GM12878 (cell line): ENCODE results near the gene MAP3K1. TPM values are rescaled to one million over a fixed set of nuclear protein-coding genes. Genes with fewer than 3 reads are reported as not detected.

Experiments used
- ATAC-seq: fragments of 200-7000 bp; cut with Tn5 transposase; 3 replicates; pipeline ENCODE4 v1.9.1; 2020; ENCODE audit warnings: mild to moderate bottlenecking, moderate library complexity
- BruUV-seq: library from RNA; stranded (reverse); fragments of 400-500 nt; replicated peaks from 2 replicates; lab custom pipeline; 2021; lab: Mats Ljungman, UMichigan
- CTCF ChIA-PET: fragments of 300-600 bp; sonication (Branson Sonifier 250); formaldehyde crosslinking; extraction: SDS; loops from one replicate; lab custom pipeline; 2021; ENCODE audit warnings: inconsistent platforms; lab: Yijun Ruan, JAX
- POLR2A ChIA-PET: fragments of 350-600 bp; formaldehyde crosslinking; extraction: SDS; loops from one replicate; lab custom pipeline; 2021; ENCODE audit warnings: inconsistent platforms; lab: Charles Lee
- RAD21 ChIA-PET: fragments of 300-600 bp; sonication (Branson Sonifier 250); formaldehyde crosslinking; loops from one replicate; lab custom pipeline; 2023; ENCODE audit warnings: antibody characterized with exemption; ENCODE audit not compliant: unreplicated experiment; lab: Charles Lee
- SMC1A ChIA-PET: fragments of 300-600 bp; sonication (Branson Sonifier 250); formaldehyde crosslinking; loops from one replicate; lab custom pipeline; 2023; ENCODE audit not compliant: unreplicated experiment, uncharacterized antibody; lab: Charles Lee
- DNase-seq: peaks from one replicate; pipeline ENCODE4 v3.0.0-alpha.2; 2011; ENCODE audit warnings: low read depth, low spot score
- FAIRE-seq: peaks from 3 replicates; lab custom pipeline; 2011; peaks lifted over from hg19 to GRCh38; lab: Jason Lieb, UNC
- H2AFZ ChIP-seq: 2 replicates; pipeline ENCODE4 v1.6.0; 2011; ENCODE audit warnings: low read depth, low read length, control low read depth; ENCODE audit not compliant: control insufficient read depth
- H3K27ac ChIP-seq: 2 replicates; pipeline ENCODE4 v1.5.1; 2011; ENCODE audit warnings: control low read depth; ENCODE audit not compliant: control insufficient read depth, insufficient read depth
- H3K27me3 ChIP-seq, 2 experiments: replicated peaks in 1 of 2; 2 replicates each; pipeline versions ENCODE4 v1.6.0 to v1.6.1; 2011; ENCODE audit warnings: low read length in 1 of 2; ENCODE audit not compliant: control insufficient read depth in 2 of 2, insufficient read depth in 2 of 2
- H3K36me3 ChIP-seq, 2 experiments: 2 replicates each; pipeline ENCODE4 v1.5.1; 2011; ENCODE audit warnings: low read length in 1 of 2; ENCODE audit not compliant: control insufficient read depth in 2 of 2, insufficient read depth in 2 of 2
- H3K4me1 ChIP-seq: 2 replicates; pipeline ENCODE4 v1.6.1; 2011; ENCODE audit warnings: mild to moderate bottlenecking, low read length, moderate library complexity, mixed read lengths; ENCODE audit not compliant: control insufficient read depth, insufficient read depth
- H3K4me2 ChIP-seq: 2 replicates; pipeline ENCODE4 v1.6.0; 2011; ENCODE audit warnings: control low read depth; ENCODE audit not compliant: control insufficient read depth, insufficient read depth
- H3K4me3 ChIP-seq: fragments of 200-600 bp; sonication (generic); 2 replicates; pipeline ENCODE4 v1.5.1; 2016
- H3K79me2 ChIP-seq: 2 replicates; pipeline ENCODE4 v1.6.0; 2011; ENCODE audit warnings: low read length; ENCODE audit not compliant: control insufficient read depth, insufficient read depth
- H3K9ac ChIP-seq: 2 replicates; pipeline ENCODE4 v1.8.0; 2011; ENCODE audit warnings: low read length, control low read depth, mixed read lengths; ENCODE audit not compliant: control insufficient read depth, insufficient read depth
- H3K9me3 ChIP-seq: replicated peaks from 3 replicates; pipeline ENCODE4 v1.5.1; 2011; ENCODE audit warnings: mild to moderate bottlenecking, low read length; ENCODE audit not compliant: control insufficient read depth, insufficient read depth
- H4K20me1 ChIP-seq: 2 replicates; pipeline ENCODE4 v1.6.0; 2011; ENCODE audit not compliant: control insufficient read depth, insufficient read depth
- CBFB ChIP-seq: IDR thresholded peaks from 2 replicates; pipeline ENCODE4 v1.6.1; 2016; ENCODE audit warnings: antibody characterized with exemption, low read depth
- EGR1 ChIP-seq, 2 experiments: IDR thresholded peaks; 1 replicate in 1 of 2; 2 replicates in 1 of 2; pipeline ENCODE4 v1.6.1; 2011 to 2012; ENCODE audit warnings: low read depth in 2 of 2, low read length in 2 of 2, borderline replicate concordance in 1 of 2, mild to moderate bottlenecking in 1 of 2, moderate library complexity in 1 of 2
- GATAD2B ChIP-seq: fragments of 450-650 bp; conservative IDR thresholded peaks from 2 replicates; pipeline ENCODE4 v1.6.1; 2017; ENCODE audit warnings: low read depth, mild to moderate bottlenecking, moderate library complexity
- HCFC1 ChIP-seq: fragments of 150-350 bp; IDR thresholded peaks from 2 replicates; pipeline ENCODE4 v1.6.1; 2014; ENCODE audit warnings: low read length
- KDM1A ChIP-seq: fragments of 200-600 bp; sonication (generic); IDR thresholded peaks from 2 replicates; pipeline ENCODE4 v1.6.1; 2016; ENCODE audit warnings: borderline replicate concordance
- LARP7 ChIP-seq: fragments of 450-650 bp; IDR thresholded peaks from 2 replicates; pipeline ENCODE4 v1.6.1; 2017; ENCODE audit warnings: mild to moderate bottlenecking
- PAX8 ChIP-seq: fragments of 450-650 bp; IDR thresholded peaks from 2 replicates; pipeline ENCODE4 v1.6.1; 2017; ENCODE audit warnings: mild to moderate bottlenecking, moderate library complexity
- RB1 ChIP-seq: fragments of 450-650 bp; formaldehyde crosslinking; IDR thresholded peaks from 2 replicates; pipeline ENCODE4 v1.6.1; 2017; ENCODE audit warnings: mild to moderate bottlenecking, borderline replicate concordance
- SKIL ChIP-seq: fragments of 450-650 bp; IDR thresholded peaks from 2 replicates; pipeline ENCODE4 v1.6.1; 2017; ENCODE audit warnings: mild to moderate bottlenecking, low read depth, inconsistent platforms; ENCODE audit not compliant: poor library complexity, severe bottlenecking
- SMC3 ChIP-seq: IDR thresholded peaks from 2 replicates; pipeline ENCODE4 v1.6.1; 2011; ENCODE audit warnings: low read length, improper control_type of control experiment, borderline replicate concordance
- SREBF1 ChIP-seq: IDR thresholded peaks from 2 replicates; pipeline ENCODE4 v1.6.1; 2012; ENCODE audit warnings: mild to moderate bottlenecking, low read length
- TAF1 ChIP-seq: IDR thresholded peaks from 2 replicates; pipeline ENCODE4 v1.6.1; 2011; ENCODE audit warnings: mild to moderate bottlenecking, low read depth, low read length, borderline replicate concordance
- ZSCAN29 ChIP-seq: fragments of 450-650 bp; IDR thresholded peaks from 2 replicates; pipeline ENCODE4 v1.6.1; 2017; ENCODE audit warnings: mild to moderate bottlenecking, moderate library complexity
- WGBS: methylation state at CpG from one replicate; pipeline ENCODE4 v1.1.6; 2016; ENCODE audit warnings: low lambda C conversion rate; ENCODE audit not compliant: insufficient replicate concordance, insufficient coverage; ENCODE audit errors: missing lambda C conversion rate; 5-methylcytosine and 5-hydroxymethylcytosine counted together
- in situ Hi-C: fragments of 300-500 bp; cut with MboI; formaldehyde crosslinking; loops from 9 replicates; pipeline ENCODE4 v1.14.3; 2018; ENCODE audit warnings: mixed read lengths
- intact Hi-C: fragments of 100-400 bp; cut with micrococcal nuclease; formaldehyde crosslinking; loops from one replicate; pipeline ENCODE4 v1.14.2; 2022; ENCODE audit not compliant: unreplicated experiment
- polyA plus RNA-seq, 11 experiments: library from polyadenylated mRNA; depleted of rRNA in 4 of 11; unstranded in 6 of 11; stranded (reverse) in 5 of 11; fragments of >200 nt; fragmentation: Nextera tagmentation in 4 of 11; fragmentation: Illumina TruSeq in 1 of 11; extraction: Ambion mirVana in 4 of 11; extraction: Trizol in 1 of 11; gene quantifications; 1 replicate in 1 of 11; 2 replicates in 10 of 11; pipeline versions ENCODE4 v1.2.1 to v1.2.3, GENCODE V29; 2011 to 2016; ENCODE audit warnings: inconsistent platforms in 2 of 11, missing spikeins in 2 of 11, low read depth in 1 of 11
- total RNA-seq, 4 experiments: library from RNA; depleted of rRNA in 3 of 4; stranded (reverse); fragments of >200 nt in 3 of 4; fragmentation: Illumina TruSeq in 1 of 4; extraction: Trizol in 1 of 4; gene quantifications; 2 replicates each; pipeline versions ENCODE4 v1.2.1 to v1.2.3, GENCODE V29; 2013 to 2021
- TF ChIP-seq, protein P1 (sequence below): IDR thresholded peaks from 2 replicates; pipeline ENCODE4 v1.6.1; 2012; ENCODE audit warnings: improper control_type of control experiment, low read depth, low read length; ENCODE audit not compliant: insufficient replicate concordance
- TF ChIP-seq, protein P2 (sequence below): fragments of 150-350 bp; IDR thresholded peaks from 2 replicates; pipeline ENCODE4 v1.6.1; 2014; ENCODE audit warnings: mild to moderate bottlenecking, low read depth, low read length

MAP3K1 gene
- total and polyA plus RNA-seq, 10 of the 15 experiments (the other 5 are each of a cell fraction or from before 2014, with no cell fraction given), result 7.5 to 24.6 (median 12.6) TPM

- SMC1A ChIA-PET, result interaction anchor here (3.5 kb wide), 1 partner anchor 12 kb away, joined by 21 read pairs; no protein-coding TSS in a partner anchor
- H3K9me3 ChIP-seq, result no peaks in the 10 kb centered on the region
- WGBS, result 100% methylated on average over 2 of the region's 2 CpGs
- POLR2A ChIA-PET, result interaction anchor here (0.5 kb wide), 1 partner anchor 11 kb away, joined by 8 read pairs; no protein-coding TSS in a partner anchor
- BruUV-seq, result no TSS peak
- H2AFZ ChIP-seq, result no peak overlapping the region
- no peak for DNase-seq
- CTCF ChIA-PET, result interaction anchor here (2.2 kb wide), 1 partner anchor 579 kb away, joined by 9 read pairs; no protein-coding TSS in a partner anchor
- H3K4me3 ChIP-seq, result no peak overlapping the region
- H3K79me2 ChIP-seq, result peaks cover 4% of the 10 kb centered on the region; the same call in 1 of the 2 replicates
- peaks cover 1% of the 10 kb centered on the region for H3K4me1 ChIP-seq
- RAD21 ChIA-PET, result no interaction called here
- no peak for TF ChIP-seq SREBF1
- no peak for TF ChIP-seq HCFC1
- TF ChIP-seq, protein P1, sequence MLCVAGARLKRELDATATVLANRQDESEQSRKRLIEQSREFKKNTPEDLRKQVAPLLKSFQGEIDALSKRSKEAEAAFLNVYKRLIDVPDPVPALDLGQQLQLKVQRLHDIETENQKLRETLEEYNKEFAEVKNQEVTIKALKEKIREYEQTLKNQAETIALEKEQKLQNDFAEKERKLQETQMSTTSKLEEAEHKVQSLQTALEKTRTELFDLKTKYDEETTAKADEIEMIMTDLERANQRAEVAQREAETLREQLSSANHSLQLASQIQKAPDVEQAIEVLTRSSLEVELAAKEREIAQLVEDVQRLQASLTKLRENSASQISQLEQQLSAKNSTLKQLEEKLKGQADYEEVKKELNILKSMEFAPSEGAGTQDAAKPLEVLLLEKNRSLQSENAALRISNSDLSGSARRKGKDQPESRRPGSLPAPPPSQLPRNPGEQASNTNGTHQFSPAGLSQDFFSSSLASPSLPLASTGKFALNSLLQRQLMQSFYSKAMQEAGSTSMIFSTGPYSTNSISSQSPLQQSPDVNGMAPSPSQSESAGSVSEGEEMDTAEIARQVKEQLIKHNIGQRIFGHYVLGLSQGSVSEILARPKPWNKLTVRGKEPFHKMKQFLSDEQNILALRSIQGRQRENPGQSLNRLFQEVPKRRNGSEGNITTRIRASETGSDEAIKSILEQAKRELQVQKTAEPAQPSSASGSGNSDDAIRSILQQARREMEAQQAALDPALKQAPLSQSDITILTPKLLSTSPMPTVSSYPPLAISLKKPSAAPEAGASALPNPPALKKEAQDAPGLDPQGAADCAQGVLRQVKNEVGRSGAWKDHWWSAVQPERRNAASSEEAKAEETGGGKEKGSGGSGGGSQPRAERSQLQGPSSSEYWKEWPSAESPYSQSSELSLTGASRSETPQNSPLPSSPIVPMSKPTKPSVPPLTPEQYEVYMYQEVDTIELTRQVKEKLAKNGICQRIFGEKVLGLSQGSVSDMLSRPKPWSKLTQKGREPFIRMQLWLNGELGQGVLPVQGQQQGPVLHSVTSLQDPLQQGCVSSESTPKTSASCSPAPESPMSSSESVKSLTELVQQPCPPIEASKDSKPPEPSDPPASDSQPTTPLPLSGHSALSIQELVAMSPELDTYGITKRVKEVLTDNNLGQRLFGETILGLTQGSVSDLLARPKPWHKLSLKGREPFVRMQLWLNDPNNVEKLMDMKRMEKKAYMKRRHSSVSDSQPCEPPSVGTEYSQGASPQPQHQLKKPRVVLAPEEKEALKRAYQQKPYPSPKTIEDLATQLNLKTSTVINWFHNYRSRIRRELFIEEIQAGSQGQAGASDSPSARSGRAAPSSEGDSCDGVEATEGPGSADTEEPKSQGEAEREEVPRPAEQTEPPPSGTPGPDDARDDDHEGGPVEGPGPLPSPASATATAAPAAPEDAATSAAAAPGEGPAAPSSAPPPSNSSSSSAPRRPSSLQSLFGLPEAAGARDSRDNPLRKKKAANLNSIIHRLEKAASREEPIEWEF, result no peak
- TF ChIP-seq SKIL, result no peak
- TF ChIP-seq LARP7, result no peak
- TF ChIP-seq GATAD2B, result no peak
- TF ChIP-seq, protein P2, sequence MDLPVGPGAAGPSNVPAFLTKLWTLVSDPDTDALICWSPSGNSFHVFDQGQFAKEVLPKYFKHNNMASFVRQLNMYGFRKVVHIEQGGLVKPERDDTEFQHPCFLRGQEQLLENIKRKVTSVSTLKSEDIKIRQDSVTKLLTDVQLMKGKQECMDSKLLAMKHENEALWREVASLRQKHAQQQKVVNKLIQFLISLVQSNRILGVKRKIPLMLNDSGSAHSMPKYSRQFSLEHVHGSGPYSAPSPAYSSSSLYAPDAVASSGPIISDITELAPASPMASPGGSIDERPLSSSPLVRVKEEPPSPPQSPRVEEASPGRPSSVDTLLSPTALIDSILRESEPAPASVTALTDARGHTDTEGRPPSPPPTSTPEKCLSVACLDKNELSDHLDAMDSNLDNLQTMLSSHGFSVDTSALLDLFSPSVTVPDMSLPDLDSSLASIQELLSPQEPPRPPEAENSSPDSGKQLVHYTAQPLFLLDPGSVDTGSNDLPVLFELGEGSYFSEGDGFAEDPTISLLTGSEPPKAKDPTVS, result no peak
- no peak for TF ChIP-seq SMC3
- TF ChIP-seq TAF1, result no peak
- no peak for TF ChIP-seq EGR1 (IDR thresholded peaks at IDR 0.05; ENCODE audit: borderline replicate concordance in 1 of 2, low read depth in 2 of 2, low read length in 2 of 2)
- no peak for TF ChIP-seq ZSCAN29
- TF ChIP-seq CBFB, result no peak
- TF ChIP-seq PAX8, result no peak
- TF ChIP-seq KDM1A, result no peak
- TF ChIP-seq RB1, result no peak
- H3K27ac ChIP-seq, result no peak overlapping the region
- no peak overlapping the region for H3K4me2 ChIP-seq
- no peak for FAIRE-seq
- peaks cover 3% of the 10 kb centered on the region; the same call in 1 of the 2 replicates for H4K20me1 ChIP-seq
- H3K36me3 ChIP-seq, result no peaks in the 10 kb centered on the region
- no peak overlapping the region for H3K9ac ChIP-seq
- H3K27me3 ChIP-seq, result no peaks in the 10 kb centered on the region
- intact Hi-C loops, result no loop called here
- in situ Hi-C loops, result no loop called here
- ATAC-seq, result no peak
Observed at GRCh38 chr5:56850423-56850822, 35.1 kb downstream of the MAP3K1 start.
